Small intestine (tissue), 7 donors: ENCODE data around the gene ZBTB44. TPM values are rescaled to one million over a fixed set of nuclear protein-coding genes. Genes with fewer than 3 reads are reported as not detected.

Source experiments
- DNase-seq, 2 donors: peaks; one replicate each; pipeline versions ENCODE4 v3.0.0 to v3.0.0-alpha.2; 2013
- FAIRE-seq: peaks from 2 replicates; lab custom pipeline; 2012; peaks lifted over from hg19 to GRCh38; lab: Jason Lieb, UNC
- H3K27ac ChIP-seq, 3 donors: one replicate each; pipeline ENCODE4 v1.5.1; 2013; ENCODE audit warnings: low read length in 2 of 3, mild to moderate bottlenecking in 2 of 3, control low read depth in 1 of 3, inconsistent platforms in 1 of 3, low read depth in 1 of 3, moderate library complexity in 1 of 3
- H3K27me3 ChIP-seq, 3 donors: one replicate each; pipeline ENCODE4 v1.6.1; 2013; ENCODE audit warnings: low read length in 3 of 3, inconsistent platforms in 1 of 3; ENCODE audit not compliant: control insufficient read depth in 3 of 3, insufficient read depth in 3 of 3
- H3K36me3 ChIP-seq, 3 donors: one replicate each; pipeline ENCODE4 v1.6.1; 2013; ENCODE audit warnings: low read length in 3 of 3, inconsistent platforms in 1 of 3, low read depth in 1 of 3, mild to moderate bottlenecking in 1 of 3, moderate library complexity in 1 of 3; ENCODE audit not compliant: control insufficient read depth in 3 of 3, insufficient read depth in 2 of 3
- H3K4me1 ChIP-seq, 3 donors: one replicate each; pipeline ENCODE4 v1.6.1; 2013; ENCODE audit warnings: low read length in 2 of 3, inconsistent platforms in 1 of 3, low read depth in 1 of 3, mild to moderate bottlenecking in 1 of 3, moderate library complexity in 1 of 3; ENCODE audit not compliant: control insufficient read depth in 3 of 3, insufficient read depth in 2 of 3
- H3K4me3 ChIP-seq, 3 donors: one replicate each; pipeline ENCODE4 v1.5.1; 2013; ENCODE audit warnings: low read length in 3 of 3, control low read depth in 1 of 3, inconsistent platforms in 1 of 3, low read depth in 1 of 3, mild to moderate bottlenecking in 1 of 3, moderate library complexity in 1 of 3
- H3K9me3 ChIP-seq, 2 donors: one replicate each; pipeline ENCODE4 v1.6.1; 2013; ENCODE audit warnings: low read depth in 1 of 2, low read length in 1 of 2; ENCODE audit not compliant: control insufficient read depth in 2 of 2, insufficient read depth in 1 of 2
- WGBS, 3 donors: extraction: QIAGEN DNeasy Blood & Tissue Kit; methylation state at CpG; one replicate each; pipeline ENCODE4 v1.1.7; 2013; 5-methylcytosine and 5-hydroxymethylcytosine counted together
- polyA plus RNA-seq, 4 donors: library from polyadenylated mRNA; stranded (reverse) in 3 of 4; unstranded in 1 of 4; fragments of 200-250 nt in 3 of 4; fragments of 120-200 nt in 1 of 4; gene quantifications; one replicate each; pipeline versions ENCODE4 v1.2.1 to v1.2.3, GENCODE V29; 2013
- donor health status: healthy with polysubstance abuse.
- donor health status: control.
- donor health status: control.
- donor health status: Bipolar disorder and iron deficiency.
- donor health status: healthy.

Gene ZBTB44
- polyA plus RNA-seq, 4 donors = 7.6 to 32.9 (median 10.1) TPM

GRCh38 chr11:130213143-130213978 lies 101.4 kb downstream of the ZBTB44 start:
- no peaks in the 10 kb centered on the region for H3K27me3 ChIP-seq
- peaks cover 0 to 64% (median 13%) of the 10 kb centered on the region in 3 donors for H3K36me3 ChIP-seq
- no peak for FAIRE-seq
- 35 to 38% (median 36%) methylated on average over 28 of the region's 28 CpGs for WGBS, 3 donors
- H3K9me3 ChIP-seq = no peaks in the 10 kb centered on the region
- H3K4me1 ChIP-seq = peaks cover 0 to 12% (median 0%) of the 10 kb centered on the region in 3 donors
- peak; percentile 62 to 78 for DNase-seq
- H3K27ac ChIP-seq = no peak overlapping the region
- no peak overlapping the region for H3K4me3 ChIP-seq

GRCh38 chr11:130212431-130212961 lies 102.2 kb downstream of the ZBTB44 start:
- Histone ChIP-seq H3K36me3 (peaks cover 0 to 72% (median 17%) of the 10 kb centered on the region in 3 donors), H3K27me3 (no peaks in the 10 kb centered on the region), H3K4me1 (peaks cover 0 to 12% (median 0%) of the 10 kb centered on the region in 3 donors), H3K9me3 (no peaks in the 10 kb centered on the region), H3K27ac (no peak overlapping the region), H3K4me3 (no peak overlapping the region)
- FAIRE-seq (no peak), DNase-seq (no peak)
- 64 to 69% (median 67%) methylated on average over 11 of the region's 11 CpGs for WGBS, 3 donors

- WGBS, 3 donors = 70 to 85% (median 73%) methylated on average over 19 of the region's 19 CpGs
- H3K27me3 ChIP-seq = no peaks in the 10 kb centered on the region
- FAIRE-seq (no peak), DNase-seq (no peak)
- H3K4me3 ChIP-seq = no peak overlapping the region
- H3K27ac ChIP-seq = no peak overlapping the region
- peaks cover 0 to 8% (median 0%) of the 10 kb centered on the region in 3 donors for H3K4me1 ChIP-seq
- H3K36me3 ChIP-seq = peaks cover 0 to 78% (median 17%) of the 10 kb centered on the region in 3 donors
- no peaks in the 10 kb centered on the region for H3K9me3 ChIP-seq
Measured at GRCh38 chr11:130211781-130212401, 102.8 kb downstream of the ZBTB44 start.

DNA sequence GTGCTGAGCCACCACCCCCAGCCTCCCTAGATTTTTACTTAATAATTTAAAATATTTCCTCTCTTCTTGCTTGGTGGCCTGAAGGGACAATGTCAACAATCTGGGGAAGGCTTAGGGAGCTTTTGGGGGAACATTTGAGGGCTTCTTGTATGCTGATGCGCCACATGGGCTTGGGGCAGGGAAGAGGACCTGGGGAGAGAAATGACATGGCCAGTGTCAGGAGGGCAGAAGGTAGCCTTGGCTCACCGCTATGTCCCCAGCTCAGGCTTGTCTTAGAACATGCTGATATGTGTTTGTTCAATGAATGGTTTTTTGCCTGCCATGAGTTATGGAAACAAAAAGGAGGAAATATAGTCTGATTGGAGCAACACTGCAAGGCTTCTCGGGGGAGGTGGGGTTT lies 103.6 kb downstream of the ZBTB44 start:
- Histone ChIP-seq H3K36me3 (peaks cover 0 to 81% (median 17%) of the 10 kb centered on the region in 3 donors), H3K27ac (no peak overlapping the region), H3K4me3 (no peak overlapping the region), H3K4me1 (peaks cover 0 to 7% (median 0%) of the 10 kb centered on the region in 3 donors), H3K9me3 (no peaks in the 10 kb centered on the region), H3K27me3 (no peaks in the 10 kb centered on the region)
- DNase-seq = no peak
- FAIRE-seq = no peak
- WGBS, 3 donors = 74 to 85% (median 82%) methylated on average over 3 of the region's 3 CpGs

GRCh38 chr11:130209954-130210854 lies 104.5 kb downstream of the ZBTB44 start:
- Histone ChIP-seq H3K36me3 (peaks cover 2 to 87% (median 17%) of the 10 kb centered on the region in 3 donors), H3K27me3 (no peaks in the 10 kb centered on the region), H3K4me3 (no peak overlapping the region), H3K9me3 (no peaks in the 10 kb centered on the region), H3K4me1 (peaks cover 0 to 7% (median 0%) of the 10 kb centered on the region in 3 donors), H3K27ac (no peak overlapping the region)
- DNase-seq (no peak), FAIRE-seq (no peak)
- WGBS, 3 donors = 82 to 85% (median 84%) methylated on average over 23 of the region's 23 CpGs

DNA sequence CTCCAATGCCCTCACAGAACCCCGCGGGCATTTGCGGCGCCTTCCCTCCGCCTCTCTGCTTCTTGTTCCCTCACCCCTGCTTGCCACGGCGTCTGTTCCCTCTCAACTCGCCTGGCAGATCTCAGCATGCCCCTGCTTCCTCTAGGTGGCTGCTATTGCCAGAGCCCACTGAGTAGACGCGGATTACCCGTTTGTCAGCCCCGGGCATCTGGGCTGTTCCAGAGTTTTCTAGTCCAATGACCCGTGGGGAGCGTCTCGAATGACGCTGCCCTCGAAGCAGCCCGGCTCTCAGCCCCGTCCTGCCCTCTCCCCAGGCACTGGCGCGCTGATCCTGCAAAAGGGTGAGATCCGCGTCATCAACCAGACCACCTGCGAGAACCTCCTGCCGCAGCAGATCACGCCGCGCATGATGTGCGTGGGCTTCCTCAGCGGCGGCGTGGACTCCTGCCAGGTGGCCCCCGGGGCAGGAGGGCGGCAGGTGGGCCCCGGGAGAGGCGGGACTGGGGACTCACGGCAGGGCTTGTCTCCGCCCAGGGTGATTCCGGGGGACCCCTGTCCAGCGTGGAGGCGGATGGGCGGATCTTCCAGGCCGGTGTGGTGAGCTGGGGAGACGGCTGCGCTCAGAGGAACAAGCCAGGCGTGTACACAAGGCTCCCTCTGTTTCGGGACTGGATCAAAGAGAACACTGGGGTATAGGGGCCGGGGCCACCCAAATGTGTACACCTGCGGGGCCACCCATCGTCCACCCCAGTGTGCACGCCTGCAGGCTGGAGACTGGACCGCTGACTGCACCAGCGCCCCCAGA lies 105.4 kb downstream of the ZBTB44 start:
- Histone ChIP-seq H3K4me1 (peaks cover 0 to 7% (median 0%) of the 10 kb centered on the region in 3 donors), H3K9me3 (no peaks in the 10 kb centered on the region), H3K27ac (no peak overlapping the region), H3K27me3 (no peaks in the 10 kb centered on the region), H3K36me3 (peaks cover 4 to 90% (median 17%) of the 10 kb centered on the region in 3 donors), H3K4me3 (no peak overlapping the region)
- FAIRE-seq (no peak), DNase-seq (no peak)
- 86 to 90% (median 88%) methylated on average over 52 to 53 of the region's 53 CpGs for WGBS, 3 donors

- FAIRE-seq (no peak), DNase-seq (no peak)
- H3K36me3 ChIP-seq = peaks cover 4 to 91% (median 18%) of the 10 kb centered on the region in 3 donors
- H3K9me3 ChIP-seq = no peaks in the 10 kb centered on the region
- peaks cover 0 to 7% (median 0%) of the 10 kb centered on the region in 3 donors for H3K4me1 ChIP-seq
- H3K27me3 ChIP-seq = no peaks in the 10 kb centered on the region
- no peak overlapping the region for H3K4me3 ChIP-seq
- 91 to 93% (median 92%) methylated on average over 45 of the region's 45 CpGs for WGBS, 3 donors
- H3K27ac ChIP-seq = no peak overlapping the region
Measured at GRCh38 chr11:130208241-130209127, 106.2 kb downstream of the ZBTB44 start.
